ENCODE data around the gene LRRN3. TPM values are rescaled to one million over a fixed set of nuclear protein-coding genes. Genes with fewer than 3 reads are reported as not detected.

Gene LRRN3
- total and polyA plus RNA-seq, 10 of the 15 experiments (the other 5 are each of a cell fraction or from before 2014, with no cell fraction given), result 0.02 to 0.24 (median 0.11) TPM; not detected in 3

GRCh38 chr7:111159426-111159825, 68.5 kb downstream of the LRRN3 start:
- DNase-seq (ENCODE audit: low read depth, low spot score) (no peak), FAIRE-seq (no peak), ATAC-seq (no peak)
- Histone ChIP-seq H3K9ac (ENCODE audit: control insufficient read depth, insufficient read depth, low read length) (no peak overlapping the region), H3K9me3 (replicated peaks; ENCODE audit: control insufficient read depth, insufficient read depth, low read length) (no peaks in the 10 kb centered on the region), H4K20me1 (ENCODE audit: control insufficient read depth, insufficient read depth) (no peaks in the 10 kb centered on the region), H3K27ac (ENCODE audit: control insufficient read depth, insufficient read depth) (no peak overlapping the region), H3K4me3 (no peak overlapping the region), H3K36me3 (ENCODE audit: control insufficient read depth in 2 of 2, insufficient read depth in 2 of 2, low read length in 1 of 2) (no peaks in the 10 kb centered on the region), H3K79me2 (ENCODE audit: control insufficient read depth, insufficient read depth, low read length) (no peaks in the 10 kb centered on the region), H3K4me2 (ENCODE audit: control insufficient read depth, insufficient read depth) (no peak overlapping the region), H3K27me3 (replicated peaks in 1 of 2; ENCODE audit: control insufficient read depth in 2 of 2, insufficient read depth in 2 of 2, low read length in 1 of 2) (no peaks in the 10 kb centered on the region), H2AFZ (ENCODE audit: control insufficient read depth, low read depth, low read length) (no peak overlapping the region), H3K4me1 (ENCODE audit: control insufficient read depth, insufficient read depth, low read length) (no peaks in the 10 kb centered on the region)
- BruUV-seq (replicated peaks), result no TSS peak
- SMC1A ChIA-PET (ENCODE audit: uncharacterized antibody, unreplicated experiment), result interaction anchor here (1.0 to 2.0 kb wide), 2 partner anchors 9 to 21 kb away, joined by 3 to 5 read pairs; no protein-coding TSS in a partner anchor
- CTCF ChIA-PET, result no interaction called here
- POLR2A ChIA-PET, result interaction anchor here (0.7 kb wide), 1 partner anchor 20 kb away, joined by 3 read pairs; no protein-coding TSS in a partner anchor
- in situ Hi-C loops (cut with MboI), result no loop called here
- RAD21 ChIA-PET (ENCODE audit: unreplicated experiment), result no interaction called here
- intact Hi-C loops (cut with micrococcal nuclease; ENCODE audit: unreplicated experiment), result no loop called here
- no peak for TF ChIP-seq MYC (IDR thresholded peaks at IDR 0.05; ENCODE audit: insufficient read depth, insufficient read length, insufficient replicate concordance, low read length, severe bottlenecking)
- TF ChIP-seq, protein P1, sequence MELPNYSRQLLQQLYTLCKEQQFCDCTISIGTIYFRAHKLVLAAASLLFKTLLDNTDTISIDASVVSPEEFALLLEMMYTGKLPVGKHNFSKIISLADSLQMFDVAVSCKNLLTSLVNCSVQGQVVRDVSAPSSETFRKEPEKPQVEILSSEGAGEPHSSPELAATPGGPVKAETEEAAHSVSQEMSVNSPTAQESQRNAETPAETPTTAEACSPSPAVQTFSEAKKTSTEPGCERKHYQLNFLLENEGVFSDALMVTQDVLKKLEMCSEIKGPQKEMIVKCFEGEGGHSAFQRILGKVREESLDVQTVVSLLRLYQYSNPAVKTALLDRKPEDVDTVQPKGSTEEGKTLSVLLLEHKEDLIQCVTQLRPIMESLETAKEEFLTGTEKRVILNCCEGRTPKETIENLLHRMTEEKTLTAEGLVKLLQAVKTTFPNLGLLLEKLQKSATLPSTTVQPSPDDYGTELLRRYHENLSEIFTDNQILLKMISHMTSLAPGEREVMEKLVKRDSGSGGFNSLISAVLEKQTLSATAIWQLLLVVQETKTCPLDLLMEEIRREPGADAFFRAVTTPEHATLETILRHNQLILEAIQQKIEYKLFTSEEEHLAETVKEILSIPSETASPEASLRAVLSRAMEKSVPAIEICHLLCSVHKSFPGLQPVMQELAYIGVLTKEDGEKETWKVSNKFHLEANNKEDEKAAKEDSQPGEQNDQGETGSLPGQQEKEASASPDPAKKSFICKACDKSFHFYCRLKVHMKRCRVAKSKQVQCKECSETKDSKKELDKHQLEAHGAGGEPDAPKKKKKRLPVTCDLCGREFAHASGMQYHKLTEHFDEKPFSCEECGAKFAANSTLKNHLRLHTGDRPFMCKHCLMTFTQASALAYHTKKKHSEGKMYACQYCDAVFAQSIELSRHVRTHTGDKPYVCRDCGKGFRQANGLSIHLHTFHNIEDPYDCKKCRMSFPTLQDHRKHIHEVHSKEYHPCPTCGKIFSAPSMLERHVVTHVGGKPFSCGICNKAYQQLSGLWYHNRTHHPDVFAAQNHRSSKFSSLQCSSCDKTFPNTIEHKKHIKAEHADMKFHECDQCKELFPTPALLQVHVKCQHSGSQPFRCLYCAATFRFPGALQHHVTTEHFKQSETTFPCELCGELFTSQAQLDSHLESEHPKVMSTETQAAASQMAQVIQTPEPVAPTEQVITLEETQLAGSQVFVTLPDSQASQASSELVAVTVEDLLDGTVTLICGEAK (IDR thresholded peaks at IDR 0.05; ENCODE audit: borderline replicate concordance), result no peak
- no peak for TF ChIP-seq LARP7 (IDR thresholded peaks at IDR 0.05)

GRCh38 chr7:111160297-111160696, 69.4 kb downstream of the LRRN3 start:
- H3K4me1 ChIP-seq (ENCODE audit: control insufficient read depth, insufficient read depth, low read length), result no peaks in the 10 kb centered on the region
- BruUV-seq (replicated peaks), result no TSS peak
- in situ Hi-C loops (cut with MboI), result no loop called here
- H3K27ac ChIP-seq (ENCODE audit: control insufficient read depth, insufficient read depth), result no peak overlapping the region
- no peak overlapping the region for H3K9ac ChIP-seq (ENCODE audit: control insufficient read depth, insufficient read depth, low read length)
- H3K79me2 ChIP-seq (ENCODE audit: control insufficient read depth, insufficient read depth, low read length), result no peaks in the 10 kb centered on the region
- CTCF ChIA-PET, result no interaction called here
- H3K9me3 ChIP-seq (replicated peaks; ENCODE audit: control insufficient read depth, insufficient read depth, low read length), result no peaks in the 10 kb centered on the region
- no peak overlapping the region for H3K4me3 ChIP-seq
- H4K20me1 ChIP-seq (ENCODE audit: control insufficient read depth, insufficient read depth), result no peaks in the 10 kb centered on the region
- ATAC-seq (no peak), DNase-seq (ENCODE audit: low read depth, low spot score) (no peak), FAIRE-seq (peak; percentile 23)
- no peak overlapping the region for H2AFZ ChIP-seq (ENCODE audit: control insufficient read depth, low read depth, low read length)
- H3K36me3 ChIP-seq (ENCODE audit: control insufficient read depth in 2 of 2, insufficient read depth in 2 of 2, low read length in 1 of 2), result no peaks in the 10 kb centered on the region
- POLR2A ChIA-PET, result no interaction called here
- RAD21 ChIA-PET (ENCODE audit: unreplicated experiment), result no interaction called here
- no peaks in the 10 kb centered on the region for H3K27me3 ChIP-seq (replicated peaks in 1 of 2; ENCODE audit: control insufficient read depth in 2 of 2, insufficient read depth in 2 of 2, low read length in 1 of 2)
- H3K4me2 ChIP-seq (ENCODE audit: control insufficient read depth, insufficient read depth), result no peak overlapping the region
- SMC1A ChIA-PET (ENCODE audit: uncharacterized antibody, unreplicated experiment), result interaction anchor here (1.1 kb wide), 1 partner anchor 19 kb away, joined by 3 read pairs; no protein-coding TSS in a partner anchor
- intact Hi-C loops (cut with micrococcal nuclease; ENCODE audit: unreplicated experiment), result no loop called here
- TF ChIP-seq EED (IDR thresholded peaks at IDR 0.05; ENCODE audit: low read depth), result no peak
- no peak for TF ChIP-seq YBX1 (IDR thresholded peaks at IDR 0.05)
- TF ChIP-seq, protein P2, sequence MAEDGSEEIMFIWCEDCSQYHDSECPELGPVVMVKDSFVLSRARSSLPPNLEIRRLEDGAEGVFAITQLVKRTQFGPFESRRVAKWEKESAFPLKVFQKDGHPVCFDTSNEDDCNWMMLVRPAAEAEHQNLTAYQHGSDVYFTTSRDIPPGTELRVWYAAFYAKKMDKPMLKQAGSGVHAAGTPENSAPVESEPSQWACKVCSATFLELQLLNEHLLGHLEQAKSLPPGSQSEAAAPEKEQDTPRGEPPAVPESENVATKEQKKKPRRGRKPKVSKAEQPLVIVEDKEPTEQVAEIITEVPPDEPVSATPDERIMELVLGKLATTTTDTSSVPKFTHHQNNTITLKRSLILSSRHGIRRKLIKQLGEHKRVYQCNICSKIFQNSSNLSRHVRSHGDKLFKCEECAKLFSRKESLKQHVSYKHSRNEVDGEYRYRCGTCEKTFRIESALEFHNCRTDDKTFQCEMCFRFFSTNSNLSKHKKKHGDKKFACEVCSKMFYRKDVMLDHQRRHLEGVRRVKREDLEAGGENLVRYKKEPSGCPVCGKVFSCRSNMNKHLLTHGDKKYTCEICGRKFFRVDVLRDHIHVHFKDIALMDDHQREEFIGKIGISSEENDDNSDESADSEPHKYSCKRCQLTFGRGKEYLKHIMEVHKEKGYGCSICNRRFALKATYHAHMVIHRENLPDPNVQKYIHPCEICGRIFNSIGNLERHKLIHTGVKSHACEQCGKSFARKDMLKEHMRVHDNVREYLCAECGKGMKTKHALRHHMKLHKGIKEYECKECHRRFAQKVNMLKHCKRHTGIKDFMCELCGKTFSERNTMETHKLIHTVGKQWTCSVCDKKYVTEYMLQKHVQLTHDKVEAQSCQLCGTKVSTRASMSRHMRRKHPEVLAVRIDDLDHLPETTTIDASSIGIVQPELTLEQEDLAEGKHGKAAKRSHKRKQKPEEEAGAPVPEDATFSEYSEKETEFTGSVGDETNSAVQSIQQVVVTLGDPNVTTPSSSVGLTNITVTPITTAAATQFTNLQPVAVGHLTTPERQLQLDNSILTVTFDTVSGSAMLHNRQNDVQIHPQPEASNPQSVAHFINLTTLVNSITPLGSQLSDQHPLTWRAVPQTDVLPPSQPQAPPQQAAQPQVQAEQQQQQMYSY (CRISPR knock-in tag; IDR thresholded peaks at IDR 0.05), result no peak
- TF ChIP-seq SREBF2 (IDR thresholded peaks at IDR 0.05; ENCODE audit: low read length), result no peak
- TF ChIP-seq SMARCA5 (IDR thresholded peaks at IDR 0.05), result no peak
- no peak for TF ChIP-seq CBX3 (IDR thresholded peaks at IDR 0.05; ENCODE audit: borderline replicate concordance, low read depth)
- TF ChIP-seq RFX5 (IDR thresholded peaks at IDR 0.05; ENCODE audit: low read depth, low read length), result no peak

All from GM12878 (cell line).